GM19043 (cell line): ENCODE data around the gene GYPC.
"Not testable (repeated sequence)": the region's sequence is repeated elsewhere in the genome, so short reads cannot be mapped to it uniquely, and the experiment has no call there.

ENCODE experiments used
- ATAC-seq: cut with Tn5 transposase; IDR thresholded peaks from one replicate; pipeline ENCODE4 v1.9.1; 2021; ENCODE audit warnings: low read depth; ENCODE audit not compliant: unreplicated experiment

GYPC gene

DNA sequence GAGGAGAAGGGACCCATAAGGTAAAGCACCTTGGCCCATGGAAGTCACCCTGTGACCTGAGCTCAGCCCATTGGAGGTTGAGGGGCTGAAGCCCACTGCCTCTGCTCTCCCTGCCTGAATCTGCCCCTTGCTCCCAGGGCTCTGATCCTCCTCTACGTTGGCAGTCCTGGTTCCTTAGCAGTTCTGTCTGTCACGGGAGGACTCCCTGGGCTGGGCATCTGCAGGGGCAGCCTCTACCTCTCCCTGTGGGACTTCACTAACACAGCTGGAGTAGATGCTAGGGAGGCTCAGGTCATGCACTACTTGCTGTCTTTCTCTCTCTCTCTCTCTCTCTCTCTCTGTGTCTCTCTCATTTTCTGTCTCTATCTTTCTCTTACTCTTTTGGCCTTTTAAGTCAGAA lies 8.7 kb downstream of the GYPC start:
- ATAC-seq, result peak; percentile 23

DNA sequence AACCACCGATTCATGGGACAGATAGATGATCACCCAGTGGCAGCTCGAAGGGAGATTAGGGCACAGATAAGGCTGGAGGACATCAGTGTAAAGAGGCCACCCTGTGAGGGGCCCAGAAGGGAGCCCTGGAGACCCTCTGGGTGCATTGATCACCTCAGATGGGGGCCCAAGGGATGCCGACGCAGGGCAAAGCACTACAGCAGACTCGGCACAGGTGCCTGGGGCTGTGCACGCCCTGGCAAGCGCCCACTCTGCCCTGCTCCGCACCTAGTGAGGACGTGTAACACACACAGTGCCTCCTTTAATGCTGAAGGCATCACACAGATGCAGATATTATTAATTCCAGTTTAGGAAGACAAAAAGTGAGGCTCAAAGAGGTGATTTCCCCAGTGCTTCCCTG lies 9.5 kb downstream of the GYPC start:
- no peak for ATAC-seq

DNA sequence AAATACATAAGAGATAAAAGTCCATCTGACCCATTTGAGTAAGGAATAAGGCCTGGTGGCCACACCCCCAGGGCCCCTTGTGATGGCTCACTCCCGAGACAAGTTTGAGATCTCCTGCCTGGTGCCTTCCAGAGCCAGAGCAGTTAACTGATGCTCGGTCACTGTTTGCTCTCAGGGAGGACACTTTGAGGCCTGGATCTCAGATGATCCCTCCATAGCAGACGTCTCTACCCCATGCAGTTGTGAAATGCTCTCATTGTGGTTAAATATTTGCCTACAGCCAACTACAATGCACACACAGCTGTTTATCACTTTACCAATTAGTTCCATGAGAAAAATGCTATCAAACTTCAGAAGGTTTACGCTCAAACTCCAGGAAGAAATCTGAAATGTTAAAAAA lies 12.3 kb downstream of the GYPC start:
- ATAC-seq, result no peak

DNA sequence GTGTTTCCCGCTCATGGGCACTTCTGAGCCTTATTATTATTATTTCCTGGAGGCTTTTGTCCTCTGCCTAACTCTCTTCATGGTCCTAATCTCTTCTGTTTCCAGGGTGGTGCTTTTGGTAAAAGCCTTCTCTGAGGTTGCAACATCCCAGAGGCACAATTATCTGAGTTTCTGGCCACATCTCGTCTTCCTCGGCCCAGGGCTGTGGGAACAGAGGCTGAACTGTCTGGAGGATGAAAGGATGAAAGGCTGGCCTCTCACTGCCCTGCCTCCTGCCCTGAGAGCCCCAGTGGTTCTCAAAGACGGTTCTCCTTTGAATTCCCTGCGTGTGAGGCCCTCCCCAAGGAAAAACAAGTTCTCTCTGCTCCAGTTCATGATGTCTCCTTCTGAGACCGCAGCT lies 13.8 kb downstream of the GYPC start:
- no peak for ATAC-seq

- ATAC-seq, result no peak
These were observed 15.5 kb downstream of the GYPC start for GRCh38 chr2:126671488-126671887.

DNA sequence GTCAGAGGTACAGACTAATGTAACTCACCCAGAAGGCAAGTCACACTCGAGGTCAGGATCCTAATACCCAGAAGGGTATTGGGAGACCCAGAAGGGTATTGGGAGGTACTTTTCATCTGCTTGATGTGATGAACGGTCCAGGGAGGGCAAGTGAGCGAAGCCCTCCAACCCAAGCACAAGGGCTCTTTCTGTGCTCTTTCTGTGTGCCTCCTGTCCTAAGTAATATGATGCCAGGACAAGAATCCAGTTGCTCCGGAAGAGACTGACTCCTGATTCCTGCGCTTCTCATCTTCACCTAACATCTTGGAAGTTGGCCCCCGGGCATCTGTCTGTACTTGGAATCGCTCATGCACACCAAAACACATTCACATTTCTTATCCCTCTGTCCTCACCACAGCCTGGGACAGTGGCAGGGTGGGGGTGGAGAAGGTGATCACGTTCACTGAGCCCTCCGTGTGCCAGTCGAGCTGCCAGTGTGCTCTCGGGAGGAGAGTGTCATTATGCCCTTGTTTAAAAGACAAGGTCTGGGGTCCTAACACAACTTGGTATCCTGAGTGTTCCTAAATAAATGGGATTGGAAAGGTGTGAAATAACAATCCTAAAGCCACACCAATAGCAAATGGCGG lies 17.1 kb downstream of the GYPC start:
- no peak for ATAC-seq

- ATAC-seq, result no peak
These were observed 18.3 kb downstream of the GYPC start for GRCh38 chr2:126674075-126674744.

DNA sequence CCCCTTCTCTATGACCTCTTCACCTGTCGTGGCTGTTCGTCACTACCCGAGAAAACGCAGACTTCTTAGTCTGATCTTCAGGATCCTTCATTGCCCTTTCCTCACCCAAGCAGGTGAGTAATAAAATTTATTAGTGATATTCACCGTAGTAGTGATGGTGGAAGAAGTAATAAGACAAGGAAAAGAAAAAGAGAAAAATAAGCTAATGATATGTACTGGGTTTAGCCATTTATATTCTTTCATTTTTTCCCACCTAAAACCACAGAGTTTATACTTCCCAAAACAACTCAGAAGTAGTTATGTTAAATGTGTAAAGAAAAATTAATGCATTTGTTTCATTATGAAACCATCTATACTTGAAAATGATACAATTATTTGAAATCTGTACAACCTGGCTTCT lies 19.7 kb downstream of the GYPC start:
- ATAC-seq, result no peak

DNA sequence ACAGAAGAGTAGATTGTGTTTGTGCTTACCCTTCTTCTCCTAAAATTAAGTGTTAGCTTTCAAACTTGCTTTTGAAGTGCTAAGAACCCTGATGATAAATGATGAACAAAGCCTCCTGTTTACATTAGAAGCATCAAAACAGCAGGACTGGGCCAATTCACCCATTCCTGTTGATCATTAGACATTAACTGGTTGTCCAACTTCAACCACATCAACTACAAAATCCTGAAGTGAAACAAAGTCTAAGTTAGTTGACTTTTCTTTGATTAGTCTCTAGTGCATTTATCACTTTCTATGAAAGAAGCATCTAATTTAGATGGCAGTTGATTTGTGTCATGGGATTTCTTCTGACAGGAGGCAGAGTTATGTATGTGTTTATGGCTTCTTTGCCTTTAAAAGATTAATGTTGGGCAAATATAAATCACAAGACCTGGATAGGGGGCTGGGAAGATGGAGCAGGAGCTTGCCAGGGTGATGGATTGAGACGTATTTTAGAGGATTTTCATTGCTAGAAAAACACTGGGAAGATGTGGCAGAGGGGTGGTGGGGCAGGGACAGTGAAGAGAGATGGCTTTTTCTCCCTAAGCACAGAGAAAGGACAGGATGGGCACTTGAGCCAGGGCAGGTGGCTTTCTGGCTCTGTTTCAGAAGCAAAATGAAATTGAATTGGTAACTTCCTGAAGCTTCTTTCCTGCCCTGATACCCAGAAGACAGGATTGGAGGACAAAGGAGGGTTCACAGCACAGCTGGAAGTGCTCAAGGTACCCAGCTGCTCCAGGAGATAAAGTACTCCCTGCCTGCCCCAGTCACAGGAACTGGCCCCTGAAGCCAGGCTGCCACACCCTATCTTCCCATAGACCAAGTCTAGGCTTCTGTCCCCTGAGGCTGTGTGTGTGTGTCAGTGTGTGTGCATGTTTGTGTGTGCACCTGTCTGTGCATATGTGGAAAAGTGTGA lies 20.5 kb downstream of the GYPC start:
- ATAC-seq, result no peak

DNA sequence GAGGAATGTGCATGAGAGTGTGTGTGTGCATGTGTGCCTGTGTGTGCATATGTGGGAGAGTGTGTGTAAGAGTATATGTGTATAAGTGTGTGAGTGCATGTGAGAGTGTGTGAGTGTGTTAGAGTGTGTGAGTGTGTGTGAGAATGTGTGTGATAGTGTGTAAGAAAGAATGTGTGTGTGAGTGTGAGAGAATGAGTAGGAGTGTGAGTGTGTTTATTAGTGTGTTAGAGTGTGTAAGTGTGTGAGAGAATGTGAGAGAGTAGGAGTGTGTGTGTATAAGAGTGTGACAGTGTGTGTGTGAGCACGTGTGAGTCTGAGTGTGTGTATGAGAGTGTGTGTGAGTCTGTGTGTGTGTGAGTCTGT lies 21.2 kb downstream of the GYPC start:
- no peak for ATAC-seq

DNA sequence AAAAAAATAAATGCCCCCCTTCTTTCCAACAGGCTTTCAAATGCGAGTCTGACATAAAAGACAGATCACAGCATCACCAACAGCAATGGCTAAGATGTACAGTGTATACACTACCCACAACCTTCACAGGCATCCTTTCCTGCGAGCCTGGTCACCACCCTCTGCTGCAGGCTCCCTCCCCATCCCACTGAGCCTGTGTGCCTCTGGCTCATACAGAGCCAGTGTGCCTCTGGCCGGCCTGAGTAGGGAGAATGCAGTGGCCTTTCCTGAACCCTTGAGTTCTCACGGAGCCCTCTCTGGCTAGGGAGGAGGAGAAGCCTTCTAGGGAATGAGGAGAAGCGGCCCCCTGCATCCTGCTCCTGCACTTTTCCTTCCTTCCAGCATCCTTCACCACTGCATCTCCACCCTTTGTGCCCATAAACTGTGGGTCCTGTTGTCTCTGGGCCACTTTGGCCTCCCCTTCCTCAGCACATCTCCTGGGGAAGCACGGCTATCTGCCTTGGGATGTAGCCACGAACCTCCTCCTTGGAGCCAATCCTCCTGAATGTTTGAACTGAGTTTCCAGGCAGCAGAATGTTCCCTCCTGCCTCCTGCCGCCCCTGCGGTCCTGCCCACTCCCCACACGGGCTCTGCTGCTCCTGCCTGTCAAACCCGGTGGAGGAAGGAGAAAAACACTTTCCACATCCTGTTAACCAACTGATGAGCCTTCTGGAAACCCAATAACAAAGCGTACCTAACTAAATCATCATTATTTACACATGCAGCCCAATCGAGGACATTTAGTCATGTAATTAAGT lies 22.5 kb downstream of the GYPC start:
- ATAC-seq, result no peak

DNA sequence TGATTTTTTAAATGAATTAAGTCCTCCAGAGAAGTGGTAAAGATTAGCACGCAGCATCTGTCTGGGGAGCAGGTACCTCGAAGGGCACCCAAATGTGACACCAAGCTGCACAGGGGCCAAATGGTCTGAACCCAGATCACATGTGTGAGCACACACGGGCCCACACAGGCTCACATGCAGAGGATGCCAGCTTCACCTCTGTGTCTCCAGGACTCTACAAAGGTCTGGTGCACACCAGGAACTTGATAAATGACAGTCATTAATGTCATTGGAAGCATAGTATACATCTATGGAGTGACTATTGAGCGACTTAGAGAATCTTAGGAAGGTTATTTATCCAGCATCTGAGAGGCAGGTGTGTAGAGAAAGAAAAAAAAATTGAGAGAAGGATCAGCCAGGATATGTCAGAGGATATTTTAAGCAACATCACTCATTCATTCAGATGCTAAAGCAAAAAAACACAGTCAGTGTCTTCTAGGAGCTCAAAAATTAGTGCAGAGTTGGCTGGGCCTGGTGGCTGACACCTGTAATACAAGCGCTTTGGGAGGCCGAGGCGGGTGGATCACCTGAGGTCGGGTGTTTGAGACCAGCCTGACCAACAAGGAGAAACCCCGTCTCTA lies 23.2 kb downstream of the GYPC start:
- no peak for ATAC-seq

DNA sequence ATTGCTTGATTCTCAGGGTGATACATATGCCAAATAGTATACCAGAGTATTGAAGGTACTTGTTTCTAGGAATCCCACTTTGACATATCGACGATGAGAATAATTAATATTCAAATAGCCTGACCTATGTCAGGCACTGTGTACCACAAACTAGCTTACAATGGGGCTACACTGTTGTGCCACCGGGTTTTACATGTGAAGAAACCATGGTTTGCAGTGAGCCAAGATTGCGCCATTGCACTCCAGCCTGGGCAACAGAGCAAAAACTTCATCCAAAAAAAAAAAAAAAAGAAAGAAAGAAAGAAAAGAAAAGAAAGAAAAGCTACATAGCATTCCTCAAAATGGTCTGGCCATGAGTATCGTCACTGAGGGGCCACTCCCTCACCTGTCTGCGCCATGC lies 25.5 kb downstream of the GYPC start:
- no peak for ATAC-seq

DNA sequence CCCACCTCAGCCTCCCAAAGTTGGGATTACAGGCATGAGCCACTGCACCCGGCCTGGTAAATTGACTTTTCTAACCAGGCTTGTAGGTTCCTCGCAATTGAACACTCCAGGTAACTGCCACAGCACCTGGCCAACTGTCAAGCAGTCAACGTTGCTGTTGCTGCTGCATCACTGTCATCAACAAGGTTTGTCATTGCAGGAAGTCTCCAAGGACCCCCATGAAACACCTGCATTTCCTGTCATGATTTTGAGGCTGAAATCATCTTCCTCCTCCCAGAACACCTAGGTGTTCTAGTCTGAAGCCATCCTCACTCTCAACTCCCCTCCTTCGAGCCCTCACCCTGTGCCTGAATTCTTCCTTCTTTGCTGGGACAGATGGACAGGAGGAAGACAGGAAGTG lies 29.7 kb downstream of the GYPC start:
- ATAC-seq, result no peak

- no peak for ATAC-seq
These were observed 30.3 kb downstream of the GYPC start for GRCh38 chr2:126686286-126686685.

- no peak for ATAC-seq
These were observed 31.0 kb downstream of the GYPC start for GRCh38 chr2:126686841-126687485.

DNA sequence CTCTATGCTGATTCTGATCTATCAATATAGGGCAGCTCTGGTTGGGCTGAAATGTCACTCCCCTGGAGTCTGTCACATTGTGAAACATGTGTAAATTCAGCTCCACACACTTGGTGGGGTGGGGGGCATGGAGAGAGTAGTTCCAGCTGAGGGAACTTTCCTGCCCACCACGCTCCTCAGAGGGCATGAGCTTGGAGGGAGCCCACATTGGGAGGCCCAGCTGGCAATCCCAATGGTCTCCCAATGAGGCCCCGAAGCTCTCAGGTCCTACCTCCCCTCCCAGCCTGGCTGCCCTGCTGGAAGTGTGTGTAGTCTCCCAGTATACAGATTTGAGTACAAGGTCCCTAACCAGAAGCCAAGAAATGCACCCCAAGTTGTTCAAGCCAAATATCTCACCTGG lies 31.5 kb downstream of the GYPC start:
- no peak for ATAC-seq

- not testable (repeated sequence) for ATAC-seq
These were observed 32.6 kb downstream of the GYPC start for GRCh38 chr2:126688594-126688993.

- ATAC-seq, result not testable (repeated sequence)
These were observed 36.3 kb downstream of the GYPC start for GRCh38 chr2:126692241-126692640.
